Prostate gland (tissue), 2 donors: ENCODE results near the gene DAB1.

Experiments used
- CTCF ChIP-seq, 4 experiments: fragments of 200-600 bp in 2 of 4; fragments of 450-650 bp in 2 of 4; sonication (generic) in 2 of 4; IDR thresholded peaks; 1 replicate in 3 of 4; 2 replicates in 1 of 4; pipeline ENCODE4 v1.5.1; 2016 to 2019; ENCODE audit warnings: antibody characterized with exemption in 4 of 4, mild to moderate bottlenecking in 2 of 4, moderate library complexity in 2 of 4
- POLR2A ChIP-seq: fragments of 450-650 bp; IDR thresholded peaks from one replicate; pipeline ENCODE4 v1.6.1; 2016; ENCODE audit warnings: antibody characterized with exemption, mild to moderate bottlenecking
- POLR2AphosphoS5 ChIP-seq: sonication (generic); formaldehyde crosslinking; IDR thresholded peaks from one replicate; pipeline ENCODE4 v1.6.1; 2017; ENCODE audit warnings: antibody characterized with exemption

GRCh38 chr1:57272150-57272549 is 151.7 kb downstream of the DAB1 start:
- TF ChIP-seq CTCF (IDR thresholded peaks at IDR 0.05), result no peak
- TF ChIP-seq POLR2A, result no peak
- no peak for TF ChIP-seq POLR2AphosphoS5
